HepG2 (cell line): Measurements from ENCODE around the gene UBE2D3. TPM values are rescaled to one million over a fixed set of nuclear protein-coding genes. Genes with fewer than 3 reads are reported as not detected.

Experiments
- KAT7 ChIP-seq: IDR thresholded peaks from 2 replicates; pipeline ENCODE4 v1.6.1; 2018; ENCODE audit warnings: borderline replicate concordance, missing compliant biosample characterization
- RBM22 ChIP-seq: fragments of 200-400 bp; formaldehyde crosslinking; optimal IDR thresholded peaks from 2 replicates; pipeline ENCODE3; 2017; ENCODE audit warnings: mild to moderate bottlenecking, low read length, moderate library complexity
- ZNF343 ChIP-seq: sonication (generic); formaldehyde crosslinking; IDR thresholded peaks from 2 replicates; pipeline ENCODE4 v1.4.0; 2020; ENCODE audit warnings: mild to moderate bottlenecking, missing genetic modification reagents
- ZNF547 ChIP-seq: sonication (generic); formaldehyde crosslinking; IDR thresholded peaks from 2 replicates; pipeline ENCODE4 v1.5.1; 2020; ENCODE audit warnings: mild to moderate bottlenecking, missing genetic modification reagents
- polyA plus RNA-seq, 8 experiments: library from polyadenylated mRNA; depleted of rRNA in 3 of 8; stranded (reverse) in 7 of 8; unstranded in 1 of 8; fragments of >200 nt; fragmentation: Illumina TruSeq in 4 of 8; extraction: Trizol in 4 of 8; gene quantifications; 2 replicates each; pipeline versions ENCODE4 v1.2.1 to v1.2.3, GENCODE V29; 2011 to 2016; ENCODE audit warnings: low read depth in 4 of 8, missing spikeins in 1 of 8, mixed read lengths in 1 of 8; ENCODE audit not compliant: insufficient read depth in 1 of 8
- total RNA-seq, 5 experiments: library from RNA; depleted of rRNA; stranded (reverse); fragments of >200 nt; fragmentation: Illumina TruSeq; extraction: Trizol; gene quantifications; 2 replicates each; pipeline ENCODE4 v1.2.3, GENCODE V29; 2016; ENCODE audit warnings: low read depth in 1 of 5
- TF ChIP-seq, protein P1 (sequence below), 2 experiments: fragments of 450-650 bp in 1 of 2; sonication (generic) in 1 of 2; formaldehyde crosslinking in 1 of 2; IDR thresholded peaks; 2 replicates each; pipeline versions ENCODE4 v1.6.1 to v1.8.0; 2016 to 2022; ENCODE audit warnings: antibody characterized with exemption in 1 of 2, mild to moderate bottlenecking in 1 of 2, missing genetic modification reagents in 1 of 2

Gene UBE2D3
- total and polyA plus RNA-seq, 2 of the 13 experiments (the other 11 are each of a cell fraction or from before 2014, with no cell fraction given), result 224 to 293 TPM

DNA sequence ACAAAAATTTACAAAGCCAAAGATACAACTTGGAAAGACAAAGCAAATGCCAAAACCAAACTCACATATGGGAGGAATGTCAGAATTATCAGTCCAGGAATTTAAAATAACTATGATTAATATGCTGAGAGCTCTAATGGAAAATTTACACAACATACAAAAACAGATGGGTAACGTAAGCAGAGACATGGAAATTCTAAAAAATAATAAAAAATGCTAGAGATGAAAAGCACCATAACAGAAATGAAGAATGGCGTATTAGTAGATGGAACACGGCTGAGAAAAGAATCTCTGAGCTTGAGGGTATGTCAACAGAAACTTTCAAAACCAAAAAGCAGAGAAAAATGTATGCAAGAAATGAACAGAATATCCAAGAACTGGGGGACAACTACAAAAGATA lies 62.5 kb downstream of the UBE2D3 start (continued):
- TF ChIP-seq KAT7 (CRISPR knock-in tag) (no peak), ZNF547 (no peak), ZNF343 (CRISPR knock-in tag) (no peak), RBM22 (no peak)
- TF ChIP-seq, protein P1, sequence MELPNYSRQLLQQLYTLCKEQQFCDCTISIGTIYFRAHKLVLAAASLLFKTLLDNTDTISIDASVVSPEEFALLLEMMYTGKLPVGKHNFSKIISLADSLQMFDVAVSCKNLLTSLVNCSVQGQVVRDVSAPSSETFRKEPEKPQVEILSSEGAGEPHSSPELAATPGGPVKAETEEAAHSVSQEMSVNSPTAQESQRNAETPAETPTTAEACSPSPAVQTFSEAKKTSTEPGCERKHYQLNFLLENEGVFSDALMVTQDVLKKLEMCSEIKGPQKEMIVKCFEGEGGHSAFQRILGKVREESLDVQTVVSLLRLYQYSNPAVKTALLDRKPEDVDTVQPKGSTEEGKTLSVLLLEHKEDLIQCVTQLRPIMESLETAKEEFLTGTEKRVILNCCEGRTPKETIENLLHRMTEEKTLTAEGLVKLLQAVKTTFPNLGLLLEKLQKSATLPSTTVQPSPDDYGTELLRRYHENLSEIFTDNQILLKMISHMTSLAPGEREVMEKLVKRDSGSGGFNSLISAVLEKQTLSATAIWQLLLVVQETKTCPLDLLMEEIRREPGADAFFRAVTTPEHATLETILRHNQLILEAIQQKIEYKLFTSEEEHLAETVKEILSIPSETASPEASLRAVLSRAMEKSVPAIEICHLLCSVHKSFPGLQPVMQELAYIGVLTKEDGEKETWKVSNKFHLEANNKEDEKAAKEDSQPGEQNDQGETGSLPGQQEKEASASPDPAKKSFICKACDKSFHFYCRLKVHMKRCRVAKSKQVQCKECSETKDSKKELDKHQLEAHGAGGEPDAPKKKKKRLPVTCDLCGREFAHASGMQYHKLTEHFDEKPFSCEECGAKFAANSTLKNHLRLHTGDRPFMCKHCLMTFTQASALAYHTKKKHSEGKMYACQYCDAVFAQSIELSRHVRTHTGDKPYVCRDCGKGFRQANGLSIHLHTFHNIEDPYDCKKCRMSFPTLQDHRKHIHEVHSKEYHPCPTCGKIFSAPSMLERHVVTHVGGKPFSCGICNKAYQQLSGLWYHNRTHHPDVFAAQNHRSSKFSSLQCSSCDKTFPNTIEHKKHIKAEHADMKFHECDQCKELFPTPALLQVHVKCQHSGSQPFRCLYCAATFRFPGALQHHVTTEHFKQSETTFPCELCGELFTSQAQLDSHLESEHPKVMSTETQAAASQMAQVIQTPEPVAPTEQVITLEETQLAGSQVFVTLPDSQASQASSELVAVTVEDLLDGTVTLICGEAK (IDR thresholded peaks at IDR 0.05), result no peak
- TF ChIP-seq, protein P1 (CRISPR knock-in tag; IDR thresholded peaks at IDR 0.05), result no peak
